CD14-positive monocyte (primary cell): ENCODE measurements around the gene PYGM. TPM values are rescaled to one million over a fixed set of nuclear protein-coding genes. Genes with fewer than 3 reads are reported as not detected.

ENCODE experiments used
- DNase-seq, 3 donors: peaks; one replicate each; pipeline ENCODE4 v3.0.0-alpha.2; 2011 to 2022
- H2AFZ ChIP-seq: 2 replicates; pipeline ENCODE4 v1.6.0; 2012; ENCODE audit warnings: mild to moderate bottlenecking, low read depth, low read length, inconsistent platforms; ENCODE audit not compliant: insufficient read depth, poor library complexity, severe bottlenecking
- H3K27ac ChIP-seq, 2 donors: 1 replicate in 1 of 2; 2 replicates in 1 of 2; pipeline ENCODE4 v1.5.1; 2012 to 2013; ENCODE audit warnings: low read length in 2 of 2, control low read depth in 1 of 2, inconsistent platforms in 1 of 2, low read depth in 1 of 2, mild to moderate bottlenecking in 1 of 2
- H3K27me3 ChIP-seq, 2 donors: one replicate each; pipeline versions ENCODE4 v1.6.0 to v1.6.1; 2011 to 2013; ENCODE audit warnings: low read length in 2 of 2; ENCODE audit not compliant: control insufficient read depth in 2 of 2, insufficient read depth in 2 of 2
- H3K36me3 ChIP-seq, 2 donors: replicated peaks in 1 of 2; 1 replicate in 1 of 2; 2 replicates in 1 of 2; pipeline versions ENCODE4 v1.5.1 to v1.6.1; 2012 to 2013; ENCODE audit warnings: low read length in 2 of 2, control low read depth in 1 of 2, inconsistent platforms in 1 of 2, mild to moderate bottlenecking in 1 of 2; ENCODE audit not compliant: insufficient read depth in 2 of 2, control insufficient read depth in 1 of 2
- H3K4me1 ChIP-seq, 2 donors: 1 replicate in 1 of 2; 2 replicates in 1 of 2; pipeline versions ENCODE4 v1.5.1 to v1.6.1; 2012 to 2013; ENCODE audit warnings: low read length in 2 of 2, control low read depth in 1 of 2, inconsistent platforms in 1 of 2, mild to moderate bottlenecking in 1 of 2, moderate library complexity in 1 of 2; ENCODE audit not compliant: insufficient read depth in 2 of 2, control insufficient read depth in 1 of 2
- H3K4me2 ChIP-seq: replicated peaks from 2 replicates; pipeline ENCODE3; 2012; ENCODE audit warnings: low read length, moderate library complexity, mild to moderate bottlenecking; ENCODE audit not compliant: poor library complexity, severe bottlenecking; ENCODE audit errors: extremely low read depth
- H3K4me3 ChIP-seq, 3 experiments: fragments of 200-600 bp in 1 of 3; sonication (generic) in 1 of 3; replicated peaks in 1 of 3; 1 replicate in 2 of 3; 2 replicates in 1 of 3; pipeline ENCODE4 v1.5.1; 2011 to 2013; ENCODE audit warnings: low read length in 3 of 3, mild to moderate bottlenecking in 3 of 3, control low read depth in 2 of 3, low read depth in 2 of 3, inconsistent platforms in 1 of 3, moderate library complexity in 1 of 3
- H3K79me2 ChIP-seq: 2 replicates; pipeline ENCODE4 v1.6.0; 2012; ENCODE audit warnings: mild to moderate bottlenecking, control low read depth, inconsistent platforms, low read length, moderate library complexity; ENCODE audit not compliant: insufficient read depth
- H3K9ac ChIP-seq: 2 replicates; pipeline ENCODE4 v1.6.0; 2017; ENCODE audit warnings: low read length, mild to moderate bottlenecking; ENCODE audit not compliant: insufficient read depth, poor library complexity, severe bottlenecking
- H3K9me3 ChIP-seq, 2 donors: replicated peaks in 1 of 2; 1 replicate in 1 of 2; 2 replicates in 1 of 2; pipeline versions ENCODE4 v1.5.1 to v1.6.1; 2012 to 2013; ENCODE audit warnings: low read length in 2 of 2, control low read depth in 1 of 2; ENCODE audit not compliant: control insufficient read depth in 1 of 2, insufficient read depth in 1 of 2
- H4K20me1 ChIP-seq: 2 replicates; pipeline ENCODE4 v1.6.0; 2012; ENCODE audit warnings: mild to moderate bottlenecking, low read length, control low read depth, moderate library complexity; ENCODE audit not compliant: insufficient read depth
- H3K27ac Mint-ChIP-seq, 7 donors: one replicate each; pipeline ENCODE4 v1.8.0; 2020; ENCODE audit warnings: mild to moderate bottlenecking in 7 of 7, mixed read lengths in 7 of 7, moderate library complexity in 6 of 7, inconsistent platforms in 2 of 7
- H3K27me3 Mint-ChIP-seq, 3 donors: one replicate each; pipeline ENCODE4 v1.8.0; 2021 to 2022; ENCODE audit warnings: low read depth in 3 of 3, mild to moderate bottlenecking in 3 of 3, mixed read lengths in 3 of 3, moderate library complexity in 3 of 3, inconsistent platforms in 1 of 3
- H3K36me3 Mint-ChIP-seq, 2 donors: one replicate each; pipeline ENCODE4 v1.8.0; 2020; ENCODE audit warnings: mixed read lengths in 2 of 2, inconsistent platforms in 1 of 2, mild to moderate bottlenecking in 1 of 2
- H3K4me1 Mint-ChIP-seq: one replicate; pipeline ENCODE4 v1.8.0; 2020; ENCODE audit warnings: mild to moderate bottlenecking, mixed read lengths
- H3K4me3 Mint-ChIP-seq, 2 donors: one replicate each; pipeline ENCODE4 v1.8.0; 2020; ENCODE audit warnings: mild to moderate bottlenecking in 2 of 2, mixed read lengths in 2 of 2, moderate library complexity in 1 of 2
- H3K9me3 Mint-ChIP-seq, 7 donors: one replicate each; pipeline ENCODE4 v1.8.0; 2020 to 2022; ENCODE audit warnings: mixed read lengths in 7 of 7, mild to moderate bottlenecking in 6 of 7, moderate library complexity in 6 of 7, inconsistent platforms in 2 of 7
- WGBS: methylation state at CpG from one replicate; pipeline ENCODE4 v1.1.5; 2013; ENCODE audit warnings: missing lambda C conversion rate; ENCODE audit not compliant: insufficient coverage; 5-methylcytosine and 5-hydroxymethylcytosine counted together
- intact Hi-C, 2 donors: fragments of 100-400 bp; cut with micrococcal nuclease; formaldehyde crosslinking; loops; one replicate each; pipeline versions ENCODE4 v1.15.0 to v1.15.1; 2023
- polyA plus RNA-seq, 3 donors: library from polyadenylated mRNA; depleted of rRNA in 1 of 3; unstranded in 2 of 3; stranded (reverse) in 1 of 3; fragments of 300-500 nt in 2 of 3; fragments of >200 nt in 1 of 3; fragmentation: Illumina TruSeq in 2 of 3; gene quantifications; 1 replicate in 2 of 3; 2 replicates in 1 of 3; pipeline ENCODE4 v1.2.3, GENCODE V29; 2012 to 2021
- TF ChIP-seq, protein P1 (sequence below): fragments of 200-600 bp; IDR thresholded peaks from one replicate; pipeline ENCODE4 v1.8.0; 2022; ENCODE audit warnings: antibody characterized with exemption, mild to moderate bottlenecking

PYGM gene
- polyA plus RNA-seq, 3 donors = 0.05 to 1.8 TPM; not detected in 1

DNA sequence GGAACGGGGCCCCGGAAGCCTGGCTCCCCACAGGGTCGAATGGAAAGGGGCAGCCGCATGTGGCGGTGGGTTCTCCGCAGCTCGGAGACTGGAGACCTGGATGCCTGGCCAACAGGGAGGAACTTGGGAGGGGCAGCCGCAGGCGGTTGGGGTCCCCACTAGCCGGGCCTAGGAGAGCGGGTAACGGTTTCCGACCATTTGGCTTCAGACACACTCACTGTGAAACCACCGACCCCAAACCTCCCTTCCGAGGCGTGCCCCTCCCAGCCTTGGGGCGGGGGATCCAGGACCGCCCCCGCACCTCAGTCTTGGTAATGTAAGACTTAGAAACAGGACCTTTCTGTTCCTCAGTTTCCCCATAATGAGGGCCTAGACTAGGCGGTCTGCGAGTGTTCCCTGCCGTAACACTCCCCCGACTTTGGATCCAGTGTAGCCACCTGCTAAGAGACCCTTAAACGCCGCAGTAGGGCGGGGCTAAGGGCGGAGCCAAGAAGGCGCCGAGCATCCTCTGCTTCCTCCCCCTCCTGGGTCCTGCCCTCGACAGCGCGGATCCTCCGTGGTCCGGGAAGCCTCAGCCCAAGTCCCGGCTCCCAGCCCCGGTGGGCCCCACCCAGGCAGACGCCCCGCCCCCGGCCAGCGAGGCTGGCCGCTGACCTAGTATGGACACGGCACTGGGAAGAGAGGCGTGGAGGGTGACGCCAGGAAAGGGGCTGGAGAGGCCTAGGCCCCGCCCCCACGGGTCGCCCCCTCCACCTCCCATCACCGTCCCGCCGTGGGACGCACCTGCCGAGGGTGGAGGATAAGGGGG, 14.0 kb downstream of the PYGM start:
- peak overlapping the region; percentile 94 to 98 for H3K4me3 Mint-ChIP-seq
- Histone ChIP-seq H3K27me3 (no peaks in the 10 kb centered on the region), H2AFZ (peak overlapping the region; percentile 74), H3K4me3 (peak overlapping the region; percentile 52 to 95 (median 54)), H3K4me2 (peak overlapping the region; percentile 99), H3K36me3 (peaks cover 0 to 5% of the 10 kb centered on the region in 2 donors), H3K4me1 (peaks cover 32 to 45% of the 10 kb centered on the region in 2 donors), H3K9me3 (no peaks in the 10 kb centered on the region), H3K79me2 (peaks cover 28% of the 10 kb centered on the region), H3K9ac (peak overlapping the region; percentile 75), H3K27ac (peak overlapping the region; percentile 86 to 88), H4K20me1 (peaks cover 25% of the 10 kb centered on the region)
- intact Hi-C loops = loop anchor here (2.0 kb wide), 2 partner anchors 25 to 27 kb away; no protein-coding TSS in a partner anchor
- TF ChIP-seq, protein P1, sequence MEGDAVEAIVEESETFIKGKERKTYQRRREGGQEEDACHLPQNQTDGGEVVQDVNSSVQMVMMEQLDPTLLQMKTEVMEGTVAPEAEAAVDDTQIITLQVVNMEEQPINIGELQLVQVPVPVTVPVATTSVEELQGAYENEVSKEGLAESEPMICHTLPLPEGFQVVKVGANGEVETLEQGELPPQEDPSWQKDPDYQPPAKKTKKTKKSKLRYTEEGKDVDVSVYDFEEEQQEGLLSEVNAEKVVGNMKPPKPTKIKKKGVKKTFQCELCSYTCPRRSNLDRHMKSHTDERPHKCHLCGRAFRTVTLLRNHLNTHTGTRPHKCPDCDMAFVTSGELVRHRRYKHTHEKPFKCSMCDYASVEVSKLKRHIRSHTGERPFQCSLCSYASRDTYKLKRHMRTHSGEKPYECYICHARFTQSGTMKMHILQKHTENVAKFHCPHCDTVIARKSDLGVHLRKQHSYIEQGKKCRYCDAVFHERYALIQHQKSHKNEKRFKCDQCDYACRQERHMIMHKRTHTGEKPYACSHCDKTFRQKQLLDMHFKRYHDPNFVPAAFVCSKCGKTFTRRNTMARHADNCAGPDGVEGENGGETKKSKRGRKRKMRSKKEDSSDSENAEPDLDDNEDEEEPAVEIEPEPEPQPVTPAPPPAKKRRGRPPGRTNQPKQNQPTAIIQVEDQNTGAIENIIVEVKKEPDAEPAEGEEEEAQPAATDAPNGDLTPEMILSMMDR = no peak
- under 1% methylated on average over 34 of the region's 52 CpGs for WGBS
- peak overlapping the region; percentile 95 to 99 (median 97) for H3K27ac Mint-ChIP-seq
- no peaks in the 10 kb centered on the region for H3K9me3 Mint-ChIP-seq
- DNase-seq = peak; percentile 36 to 54 (median 49)
- H3K36me3 Mint-ChIP-seq = peaks cover 5 to 12% of the 10 kb centered on the region in 2 donors
- peaks cover 30% of the 10 kb centered on the region for H3K4me1 Mint-ChIP-seq
- H3K27me3 Mint-ChIP-seq = peaks cover 0 to 4% (median 0%) of the 10 kb centered on the region in 3 donors

DNA sequence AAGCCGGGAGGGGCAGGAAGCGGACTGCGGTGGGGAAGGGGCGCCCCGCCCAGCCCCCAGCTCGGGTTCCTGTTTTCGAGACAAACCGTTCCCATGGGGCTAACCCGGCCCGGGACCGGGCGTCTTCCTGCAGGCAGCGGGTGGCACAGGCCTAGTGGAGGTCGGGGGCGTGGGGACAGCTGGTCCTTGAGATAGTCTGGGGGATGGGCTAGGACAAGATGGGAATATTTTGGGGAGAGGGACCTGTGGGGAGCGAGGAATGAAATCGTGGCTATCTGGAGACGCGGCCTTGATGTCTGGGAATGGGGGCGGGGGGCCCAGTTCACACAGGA, 14.6 kb downstream of the PYGM start:
- Histone ChIP-seq H3K9ac (peak overlapping the region; percentile 75), H3K4me2 (peak overlapping the region; percentile 99), H3K27ac (peak overlapping the region; percentile 86 to 88), H2AFZ (peak overlapping the region; percentile 74), H3K4me3 (peak overlapping the region; percentile 52 to 95 (median 54)), H3K79me2 (peaks cover 34% of the 10 kb centered on the region), H3K9me3 (no peaks in the 10 kb centered on the region), H3K4me1 (peaks cover 32 to 48% of the 10 kb centered on the region in 2 donors), H3K36me3 (peaks cover 5 to 11% of the 10 kb centered on the region in 2 donors), H3K27me3 (no peaks in the 10 kb centered on the region), H4K20me1 (peaks cover 30% of the 10 kb centered on the region)
- Mint-ChIP-seq H3K27me3 (peaks cover 0 to 4% (median 0%) of the 10 kb centered on the region in 3 donors), H3K27ac (peak overlapping the region; percentile 95 to 99 (median 97)), H3K36me3 (peaks cover 10 to 15% of the 10 kb centered on the region in 2 donors), H3K4me1 (peaks cover 34% of the 10 kb centered on the region), H3K9me3 (no peaks in the 10 kb centered on the region), H3K4me3 (peak overlapping the region; percentile 94 to 98)
- DNase-seq = peak; percentile 76 to 85 (median 81)
- WGBS = 0% methylated on average over 19 of the region's 20 CpGs
- TF ChIP-seq, protein P1 = no peak
- intact Hi-C loops = loop anchor here (2.0 kb wide), 2 partner anchors 26 to 28 kb away; no protein-coding TSS in a partner anchor
